GM12878 (cell line): Measurements from ENCODE around the gene TMEM109. TPM values are rescaled to one million over a fixed set of nuclear protein-coding genes. Genes with fewer than 3 reads are reported as not detected.

Experiments used
- ATF2 ChIP-seq: IDR thresholded peaks from 2 replicates; pipeline ENCODE4 v1.6.1; 2012; ENCODE audit warnings: low read length, inconsistent platforms
- BCLAF1 ChIP-seq: fragments of 450-650 bp; IDR thresholded peaks from 2 replicates; pipeline ENCODE4 v1.6.1; 2017; ENCODE audit warnings: antibody characterized with exemption, mild to moderate bottlenecking, moderate library complexity
- DPF2 ChIP-seq: fragments of 450-650 bp; IDR thresholded peaks from 2 replicates; pipeline ENCODE4 v1.6.1; 2017; ENCODE audit warnings: mild to moderate bottlenecking
- FOS ChIP-seq: IDR thresholded peaks from 3 replicates; pipeline ENCODE4 v1.6.1; 2011; ENCODE audit warnings: borderline replicate concordance; ENCODE audit not compliant: insufficient read length; ENCODE audit errors: extremely low read depth
- HDAC6 ChIP-seq: fragments of 200-600 bp; sonication (generic); IDR thresholded peaks from one replicate; pipeline ENCODE4 v1.8.0; 2017; ENCODE audit warnings: antibody characterized with exemption; ENCODE audit not compliant: unreplicated experiment
- KAT2A ChIP-seq: conservative IDR thresholded peaks from 2 replicates; pipeline ENCODE4 v1.6.1; 2011; ENCODE audit warnings: low read depth, low read length; ENCODE audit not compliant: control insufficient read depth
- PML ChIP-seq: IDR thresholded peaks from 2 replicates; pipeline ENCODE4 v1.6.1; 2012; ENCODE audit warnings: low read length, inconsistent platforms
- SIN3A ChIP-seq: IDR thresholded peaks from 2 replicates; pipeline ENCODE4 v1.6.1; 2012; ENCODE audit warnings: low read depth, low read length, improper control_type of control experiment
- ZNF687 ChIP-seq: fragments of 450-650 bp; IDR thresholded peaks from 2 replicates; pipeline ENCODE4 v1.6.1; 2017; ENCODE audit warnings: mild to moderate bottlenecking, moderate library complexity
- polyA plus RNA-seq, 11 experiments: library from polyadenylated mRNA; depleted of rRNA in 4 of 11; unstranded in 6 of 11; stranded (reverse) in 5 of 11; fragments of >200 nt; fragmentation: Nextera tagmentation in 4 of 11; fragmentation: Illumina TruSeq in 1 of 11; extraction: Ambion mirVana in 4 of 11; extraction: Trizol in 1 of 11; gene quantifications; 1 replicate in 1 of 11; 2 replicates in 10 of 11; pipeline versions ENCODE4 v1.2.1 to v1.2.3, GENCODE V29; 2011 to 2016; ENCODE audit warnings: inconsistent platforms in 2 of 11, missing spikeins in 2 of 11, low read depth in 1 of 11
- total RNA-seq, 4 experiments: library from RNA; depleted of rRNA in 3 of 4; stranded (reverse); fragments of >200 nt in 3 of 4; fragmentation: Illumina TruSeq in 1 of 4; extraction: Trizol in 1 of 4; gene quantifications; 2 replicates each; pipeline versions ENCODE4 v1.2.1 to v1.2.3, GENCODE V29; 2013 to 2021

The TMEM109 gene
- total and polyA plus RNA-seq, 10 of the 15 experiments (the other 5 are each of a cell fraction or from before 2014, with no cell fraction given): 21.9 to 199 (median 85.2) TPM

GRCh38 chr11:60950933-60951605 lies 37.1 kb downstream of the TMEM109 start (continued):
- TF ChIP-seq BCLAF1 (no peak), PML (no peak), HDAC6 (no peak), ZNF687 (peak; percentile 79), FOS (no peak), DPF2 (peak; percentile 68), KAT2A (no peak), SIN3A (no peak), ATF2 (no peak)
